ENCODE data around the gene NEXMIF.
"Not testable (repeated sequence)": the region's sequence is repeated elsewhere in the genome, so short reads cannot be mapped to it uniquely, and the experiment has no call there.

Gene NEXMIF

DNA sequence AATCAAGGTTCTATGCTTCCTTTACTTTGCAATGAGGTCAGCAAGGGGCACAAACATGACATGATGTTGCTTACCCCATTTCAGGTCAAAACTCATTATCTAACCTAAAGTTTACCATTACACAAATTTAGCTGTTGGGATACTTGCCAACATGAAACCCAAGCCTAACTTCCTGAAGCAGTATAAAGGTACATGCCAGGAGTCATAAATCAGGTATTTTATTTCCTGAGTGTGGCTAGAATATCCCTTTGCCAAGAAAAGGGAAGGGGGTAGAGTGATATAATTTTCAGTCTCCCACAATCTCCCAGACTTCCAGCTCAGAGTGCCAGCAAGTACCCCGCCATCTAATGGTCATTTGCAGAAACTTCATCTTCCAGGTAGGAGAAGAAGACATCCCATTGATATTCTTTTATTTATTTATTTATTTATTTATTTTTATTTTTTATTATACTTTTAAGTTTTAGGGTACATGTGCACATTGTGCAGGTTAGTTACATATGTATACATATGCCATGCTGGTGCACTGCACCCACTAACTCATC, 136.6 kb downstream of the NEXMIF start:
- no peak for DNase-seq

DNA sequence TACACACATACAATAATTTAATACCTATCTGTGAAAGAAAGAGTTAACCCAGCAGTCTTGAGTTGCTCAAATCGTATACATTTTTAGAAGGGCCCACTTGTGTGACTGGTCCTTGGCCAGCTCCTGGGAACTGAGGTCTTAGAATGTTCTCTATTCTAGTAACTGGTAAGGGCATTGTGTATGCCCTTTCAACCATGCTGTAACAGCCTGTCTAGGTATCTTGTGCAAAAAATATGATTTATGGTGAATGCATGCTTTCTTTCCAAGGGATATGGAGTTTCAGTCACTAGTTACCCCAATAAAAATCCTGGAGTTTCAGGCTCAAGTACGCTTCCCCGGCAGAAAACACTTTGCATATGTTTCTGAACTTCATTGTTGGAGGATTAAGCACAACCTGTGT, 140.6 kb downstream of the NEXMIF start:
- no peak for DNase-seq

- no peak for DNase-seq
Measured at GRCh38 chrX:74781507-74782034, 143.7 kb downstream of the NEXMIF start.

DNA sequence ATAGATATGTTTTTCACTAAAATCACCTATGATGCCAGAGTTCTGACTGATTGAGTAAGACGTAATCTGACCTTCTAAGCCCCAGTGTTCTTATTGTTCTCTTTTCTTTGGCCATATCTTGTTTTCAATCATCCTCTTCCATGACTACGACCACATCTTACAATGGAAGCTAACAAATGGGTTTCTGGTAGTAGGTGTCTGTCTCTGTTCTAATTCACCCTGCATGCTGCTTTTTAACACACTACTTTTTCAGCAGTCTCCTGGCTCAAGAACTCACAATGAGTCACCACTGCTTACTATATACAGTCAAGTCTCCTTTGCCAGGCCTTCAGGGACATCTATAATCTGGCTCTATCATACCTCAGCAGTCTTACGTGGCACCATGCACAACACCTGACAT, 146.1 kb downstream of the NEXMIF start:
- no peak for DNase-seq

- no peak for DNase-seq
Measured at GRCh38 chrX:74774988-74775387, 150.3 kb downstream of the NEXMIF start.

DNA sequence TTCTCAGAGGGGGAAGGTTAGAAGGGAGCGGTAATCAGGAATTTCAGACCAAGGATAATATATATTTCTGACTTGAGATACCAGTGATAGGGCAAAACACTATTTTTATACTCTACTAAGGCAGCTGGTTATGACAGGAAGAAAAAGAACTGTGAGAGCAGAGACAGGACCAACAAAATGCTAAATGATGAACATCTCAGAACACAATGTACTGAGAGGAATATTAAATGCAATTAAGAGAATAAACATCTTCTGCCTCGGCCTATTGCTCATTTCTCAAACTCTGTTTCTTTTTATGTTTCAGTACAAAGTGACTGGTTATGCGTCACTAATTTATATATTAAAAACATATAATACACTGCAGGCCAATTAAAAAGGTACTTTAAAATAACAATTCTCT, 188.8 kb downstream of the NEXMIF start:
- no peak for DNase-seq

DNA sequence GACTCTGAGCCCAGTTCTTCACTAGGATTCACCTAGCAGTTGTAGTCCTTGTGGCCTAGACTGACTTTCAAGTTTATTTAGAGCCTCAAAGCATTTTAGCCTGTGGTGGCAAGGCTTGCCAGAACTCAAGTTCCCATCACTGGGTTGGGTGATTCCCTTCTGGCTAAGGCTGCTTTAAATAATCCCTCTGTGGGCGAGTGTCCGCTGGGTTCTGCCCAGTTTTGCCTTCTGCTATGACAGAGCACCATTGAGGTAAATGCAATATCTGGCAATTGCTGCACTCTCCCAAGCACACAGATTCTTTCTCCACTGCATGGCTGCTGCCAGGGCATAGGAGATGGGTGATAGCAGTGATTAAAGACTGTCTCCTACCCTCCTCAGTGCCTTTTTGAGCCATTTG, 220.0 kb downstream of the NEXMIF start:
- DNase-seq = no peak

- DNase-seq = not testable (repeated sequence)
Measured at GRCh38 chrX:74701343-74701742, 223.9 kb downstream of the NEXMIF start.

DNA sequence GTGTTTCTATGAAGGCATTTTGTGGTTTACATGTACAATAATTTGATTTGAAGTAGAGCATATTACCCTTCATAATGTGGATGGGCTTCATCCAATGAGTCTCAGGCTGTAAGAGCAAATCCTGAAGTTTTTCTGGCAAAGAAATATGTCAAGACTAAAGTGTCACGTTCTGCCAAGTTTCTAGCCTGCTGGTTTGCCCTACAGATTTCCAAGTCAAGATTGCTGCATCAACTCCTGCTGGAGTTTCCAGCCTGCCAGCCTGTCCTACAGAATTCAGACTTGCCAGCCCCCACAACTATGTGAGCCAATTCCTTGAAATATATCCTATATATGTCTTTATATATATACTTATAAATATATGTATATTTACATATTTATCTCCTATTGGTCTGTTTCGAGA, 240.8 kb downstream of the NEXMIF start:
- DNase-seq = no peak

All from NCI-H446 (cell line).